GM23248 (cell line): ENCODE data around the gene PTAFR. TPM values are rescaled to one million over a fixed set of nuclear protein-coding genes. Genes with fewer than 3 reads are reported as not detected.

Experiments used
- DNase-seq: peaks from one replicate; pipeline ENCODE4 v3.0.0-alpha.2; 2015
- H2AFZ ChIP-seq: fragments of 200-600 bp; sonication (generic); 2 replicates; pipeline ENCODE4 v1.6.1; 2016; ENCODE audit warnings: antibody characterized with exemption
- H3F3A ChIP-seq: fragments of 200-600 bp; sonication (generic); 2 replicates; pipeline ENCODE4 v1.6.1; 2016; ENCODE audit warnings: mild to moderate bottlenecking, antibody characterized with exemption, mixed run types; ENCODE audit not compliant: insufficient read depth
- H3K27ac ChIP-seq: fragments of 200-600 bp; sonication (generic); 2 replicates; pipeline ENCODE4 v1.5.1; 2016; ENCODE audit warnings: mild to moderate bottlenecking
- H3K27me3 ChIP-seq: fragments of 200-600 bp; sonication (generic); replicated peaks from 2 replicates; pipeline ENCODE4 v1.6.1; 2016; ENCODE audit warnings: mild to moderate bottlenecking; ENCODE audit not compliant: insufficient read depth
- H3K36me3 ChIP-seq: fragments of 200-600 bp; sonication (generic); 2 replicates; pipeline ENCODE4 v1.6.1; 2016; ENCODE audit warnings: low read depth, mild to moderate bottlenecking
- H3K4me1 ChIP-seq: fragments of 200-600 bp; sonication (generic); 2 replicates; pipeline ENCODE4 v1.6.1; 2016; ENCODE audit warnings: mild to moderate bottlenecking; ENCODE audit not compliant: insufficient read depth
- H3K4me2 ChIP-seq: fragments of 200-600 bp; sonication (generic); one replicate; pipeline ENCODE4 v1.6.1; 2016; ENCODE audit warnings: mild to moderate bottlenecking; ENCODE audit not compliant: unreplicated experiment
- H3K4me3 ChIP-seq: fragments of 200-600 bp; sonication (generic); 2 replicates; pipeline ENCODE4 v1.5.1; 2016; ENCODE audit warnings: mild to moderate bottlenecking
- H3K79me2 ChIP-seq: fragments of 200-600 bp; sonication (generic); 2 replicates; pipeline ENCODE4 v1.6.1; 2016; ENCODE audit warnings: mild to moderate bottlenecking; ENCODE audit not compliant: insufficient read depth
- H3K9ac ChIP-seq: fragments of 200-600 bp; sonication (generic); 2 replicates; pipeline ENCODE4 v1.6.1; 2016; ENCODE audit warnings: mild to moderate bottlenecking
- H3K9me2 ChIP-seq: fragments of 200-600 bp; sonication (generic); 2 replicates; pipeline ENCODE4 v1.6.1; 2016; ENCODE audit warnings: mixed run types, mild to moderate bottlenecking, moderate library complexity; ENCODE audit not compliant: insufficient read depth
- H3K9me3 ChIP-seq: fragments of 200-600 bp; sonication (generic); one replicate; pipeline ENCODE4 v1.6.1; 2017; ENCODE audit warnings: low read depth
- H4K20me1 ChIP-seq: fragments of 200-600 bp; sonication (generic); 2 replicates; pipeline ENCODE4 v1.6.0; 2016; ENCODE audit not compliant: insufficient read depth
- EZH2 ChIP-seq: fragments of 200-600 bp; sonication (generic); IDR thresholded peaks from 2 replicates; pipeline ENCODE4 v1.6.1; 2018; ENCODE audit warnings: antibody characterized with exemption, mild to moderate bottlenecking; ENCODE audit not compliant: insufficient read depth, poor library complexity, severe bottlenecking
- EZH2phosphoT487 ChIP-seq: fragments of 200-600 bp; sonication (generic); IDR thresholded peaks from 2 replicates; pipeline ENCODE4 v1.6.1; 2018; ENCODE audit warnings: antibody characterized with exemption, moderate library complexity, mild to moderate bottlenecking, low read depth; ENCODE audit not compliant: insufficient read depth
- WGBS, 2 experiments: methylation state at CpG; one replicate each; pipeline ENCODE4 v1.1.6; 2015 to 2017; ENCODE audit warnings: low lambda C conversion rate in 2 of 2, low coverage in 1 of 2; ENCODE audit errors: missing lambda C conversion rate in 2 of 2; 5-methylcytosine and 5-hydroxymethylcytosine counted together
- in situ Hi-C: fragments of 300-500 bp; cut with MboI; formaldehyde crosslinking; loops from 2 replicates; pipeline ENCODE4 v1.15.0; 2020
- polyA plus RNA-seq: library from polyadenylated mRNA; unstranded; fragments of >200 nt; fragmentation: Nextera tagmentation; extraction: Ambion mirVana; gene quantifications from 2 replicates; pipeline ENCODE4 v1.2.1, GENCODE V29; 2016
- total RNA-seq: library from RNA; depleted of rRNA; stranded (reverse); fragments of >200 nt; shearing (Covaris generic); gene quantifications from 2 replicates; pipeline ENCODE4 v1.2.3, GENCODE V29; 2014; rRNA removed

The PTAFR gene
- not detected in 2 replicates for total RNA-seq
- polyA plus RNA-seq: 0.08 TPM in 1 of 2 replicates, not detected in the other

GRCh38 chr1:28176492-28177470, at the start of gene PTAFR:
Gene PTAFR, minus strand, starts transcription at chr1:28176690. Its CDS starts 25,669 bp downstream, at chr1:28151021.
- H3K4me3 ChIP-seq: no peak within 1 kb of the TSS
- H3K9me3 ChIP-seq: no peaks in the 10 kb centered on the region
- H3K27ac ChIP-seq: no peak within 1 kb of the TSS
- no peak for TF ChIP-seq EZH2phosphoT487
- TF ChIP-seq EZH2: no peak
- H3K4me1 ChIP-seq: no peaks in the 10 kb centered on the region
- 65 to 67% methylated on average over 16 to 18 of the region's 18 CpGs for WGBS, 2 experiments
- DNase-seq: no peak
- no peaks in the 10 kb centered on the region for H3K79me2 ChIP-seq
- no peak within 1 kb of the TSS for H2AFZ ChIP-seq
- H3K9me2 ChIP-seq: no peaks in the 10 kb centered on the region
- H3F3A ChIP-seq: no peaks in the 10 kb centered on the region
- no peaks in the 10 kb centered on the region for H3K36me3 ChIP-seq
- H3K9ac ChIP-seq: no peak within 1 kb of the TSS
- no peaks in the 10 kb centered on the region for H3K27me3 ChIP-seq
- no peak within 1 kb of the TSS for H3K4me2 ChIP-seq
- no peaks in the 10 kb centered on the region for H4K20me1 ChIP-seq
- in situ Hi-C loops: no loop called here

GRCh38 chr1:28213315-28213714, 36.8 kb upstream of the PTAFR start:
- 89 to 98% methylated on average over 2 of the region's 2 CpGs for WGBS, 2 experiments

GRCh38 chr1:28209700-28210099, 33.2 kb upstream of the PTAFR start:
- H3K79me2 ChIP-seq: peaks cover 17% of the 10 kb centered on the region; the same call in 1 of the 2 replicates
- no peak for DNase-seq
- H3K9me2 ChIP-seq: no peaks in the 10 kb centered on the region
- in situ Hi-C loops: loop anchor here (10.0 kb wide), 1 partner anchor 115 kb away; no protein-coding TSS in a partner anchor
- no peaks in the 10 kb centered on the region for H3K27me3 ChIP-seq
- H2AFZ ChIP-seq: no peak overlapping the region
- no peaks in the 10 kb centered on the region for H3K4me1 ChIP-seq
- no peak overlapping the region for H3K9ac ChIP-seq
- WGBS, 2 experiments: 87 to 100% methylated on average over 1 of the region's 1 CpG
- H3K36me3 ChIP-seq: peaks cover 44% of the 10 kb centered on the region
- H4K20me1 ChIP-seq: no peaks in the 10 kb centered on the region
- H3K27ac ChIP-seq: no peak overlapping the region
- H3K9me3 ChIP-seq: no peaks in the 10 kb centered on the region
- TF ChIP-seq EZH2 (no peak), EZH2phosphoT487 (no peak)
- 0 out of 2 replicates have a peak, but pooled peaks cover 6% of the 10 kb centered on the region for H3F3A ChIP-seq
- no peak overlapping the region for H3K4me2 ChIP-seq
- H3K4me3 ChIP-seq: no peak overlapping the region

More at GRCh38 chr1:28213315-28213714, 36.8 kb upstream of the PTAFR start:
- no peak for DNase-seq
- Histone ChIP-seq H3K9me3 (no peaks in the 10 kb centered on the region), H3F3A (0 out of 2 replicates have a peak, but pooled peaks cover 6% of the 10 kb centered on the region), H3K36me3 (peaks cover 27% of the 10 kb centered on the region), H3K9me2 (no peaks in the 10 kb centered on the region), H3K27me3 (no peaks in the 10 kb centered on the region), H3K4me3 (no peak overlapping the region), H3K27ac (no peak overlapping the region), H3K9ac (no peak overlapping the region), H2AFZ (no peak overlapping the region), H3K4me2 (no peak overlapping the region), H3K4me1 (no peaks in the 10 kb centered on the region), H3K79me2 (peaks cover 39% of the 10 kb centered on the region), H4K20me1 (no peaks in the 10 kb centered on the region)
- in situ Hi-C loops: no loop called here
- TF ChIP-seq EZH2phosphoT487 (no peak), EZH2 (no peak)

- WGBS, 2 experiments: 40 to 42% methylated on average over 4 of the region's 4 CpGs
- Histone ChIP-seq H3K4me3 (no peak overlapping the region), H3F3A (0 out of 2 replicates have a peak, but pooled peaks cover 6% of the 10 kb centered on the region), H3K9me3 (no peaks in the 10 kb centered on the region), H4K20me1 (no peaks in the 10 kb centered on the region), H3K4me1 (no peaks in the 10 kb centered on the region), H3K4me2 (no peak overlapping the region), H3K9ac (no peak overlapping the region), H3K27me3 (no peaks in the 10 kb centered on the region), H3K27ac (no peak overlapping the region), H2AFZ (no peak overlapping the region), H3K79me2 (peaks cover 15% of the 10 kb centered on the region; the same call in 1 of the 2 replicates), H3K36me3 (peaks cover 44% of the 10 kb centered on the region), H3K9me2 (no peaks in the 10 kb centered on the region)
- in situ Hi-C loops: loop anchor here (10.0 kb wide), 1 partner anchor 114 kb away; no protein-coding TSS in a partner anchor
- peak; percentile 80 for DNase-seq
- TF ChIP-seq EZH2 (no peak), EZH2phosphoT487 (no peak)
Measured at GRCh38 chr1:28208818-28209441, 32.4 kb upstream of the PTAFR start.
